ENCODE data around the gene SYT2. TPM values are rescaled to one million over a fixed set of nuclear protein-coding genes. Genes with fewer than 3 reads are reported as not detected.

SYT2 gene
- total and polyA plus RNA-seq, 10 donors: under 0.01 to 0.14 (median 0.03) TPM; not detected in 3

- intact Hi-C loops (cut with DNase I; ENCODE audit: low total_unique reads): no loop called here
- Histone ChIP-seq H3K36me3 (peaks cover 0 to 93% (median 24%) of the 10 kb centered on the region in 6 donors), H3K4me3 (no peak overlapping the region), H3K27ac (no peak overlapping the region), H3K27me3 (replicated peaks in 1 of 7) (no peaks in the 10 kb centered on the region), H3K9me3 (no peaks in the 10 kb centered on the region), H3K4me1 (peaks cover 0 to 30% (median 6%) of the 10 kb centered on the region in 6 donors)
- no peak for DNase-seq
- no peak for TF ChIP-seq POLR2AphosphoS5 (IDR thresholded peaks at IDR 0.05)
- TF ChIP-seq, protein P1, sequence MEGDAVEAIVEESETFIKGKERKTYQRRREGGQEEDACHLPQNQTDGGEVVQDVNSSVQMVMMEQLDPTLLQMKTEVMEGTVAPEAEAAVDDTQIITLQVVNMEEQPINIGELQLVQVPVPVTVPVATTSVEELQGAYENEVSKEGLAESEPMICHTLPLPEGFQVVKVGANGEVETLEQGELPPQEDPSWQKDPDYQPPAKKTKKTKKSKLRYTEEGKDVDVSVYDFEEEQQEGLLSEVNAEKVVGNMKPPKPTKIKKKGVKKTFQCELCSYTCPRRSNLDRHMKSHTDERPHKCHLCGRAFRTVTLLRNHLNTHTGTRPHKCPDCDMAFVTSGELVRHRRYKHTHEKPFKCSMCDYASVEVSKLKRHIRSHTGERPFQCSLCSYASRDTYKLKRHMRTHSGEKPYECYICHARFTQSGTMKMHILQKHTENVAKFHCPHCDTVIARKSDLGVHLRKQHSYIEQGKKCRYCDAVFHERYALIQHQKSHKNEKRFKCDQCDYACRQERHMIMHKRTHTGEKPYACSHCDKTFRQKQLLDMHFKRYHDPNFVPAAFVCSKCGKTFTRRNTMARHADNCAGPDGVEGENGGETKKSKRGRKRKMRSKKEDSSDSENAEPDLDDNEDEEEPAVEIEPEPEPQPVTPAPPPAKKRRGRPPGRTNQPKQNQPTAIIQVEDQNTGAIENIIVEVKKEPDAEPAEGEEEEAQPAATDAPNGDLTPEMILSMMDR (IDR thresholded peaks at IDR 0.05 in 8 of 11, conservative IDR thresholded peaks at IDR 0.05 in 3 of 11): peak; percentile 38 to 83 (median 69)
- no peak for TF ChIP-seq POLR2A (IDR thresholded peaks at IDR 0.05)
- 63 to 67% (median 64%) methylated on average over 3 of the region's 3 CpGs for WGBS, 5 donors
These were observed 138.4 kb downstream of the SYT2 start for GRCh38 chr1:202571719-202572339.

DNA sequence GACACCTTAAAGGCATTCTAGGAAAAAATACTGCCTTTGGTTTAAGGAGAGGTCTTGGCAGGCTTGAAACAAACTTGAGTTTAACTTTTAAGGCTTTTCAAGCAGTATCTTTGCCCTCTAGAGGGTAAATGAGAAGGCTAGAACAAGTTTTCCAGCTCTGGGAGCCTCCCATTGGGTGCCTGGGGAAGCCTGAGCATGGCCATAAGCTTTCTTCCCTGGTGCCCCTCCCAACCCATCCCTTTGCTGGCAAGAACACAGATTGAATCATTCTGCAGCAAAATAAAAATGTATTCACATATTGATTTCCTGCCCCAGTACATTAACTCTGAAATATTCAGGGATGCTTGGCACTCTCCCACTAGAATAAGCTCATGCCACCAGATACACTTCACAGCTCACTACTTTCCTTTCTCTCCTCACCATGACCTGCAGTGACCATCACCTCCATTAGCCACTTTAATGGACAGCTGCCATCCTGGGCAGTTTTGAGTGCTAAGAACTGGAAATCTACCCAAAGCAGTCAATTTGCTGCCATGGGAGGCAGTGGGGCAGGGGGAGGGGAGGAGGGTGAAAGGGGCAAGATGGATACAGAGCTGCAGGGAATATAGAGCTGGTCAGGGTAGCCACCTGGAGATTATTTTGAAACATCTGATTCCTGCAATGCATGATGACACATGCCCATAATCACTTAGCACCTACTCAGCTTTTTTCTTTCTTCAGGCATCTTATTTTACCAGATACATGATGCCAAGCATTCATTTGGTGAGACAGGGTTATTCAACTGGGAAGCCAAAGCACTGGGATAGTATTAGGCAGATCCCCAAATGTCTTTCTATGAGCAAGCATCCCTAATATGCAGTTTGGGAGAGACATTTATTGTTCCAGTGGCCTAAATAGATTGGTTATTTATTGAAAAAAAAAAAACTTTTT, 140.6 kb downstream of the SYT2 start:
- Histone ChIP-seq H3K9me3 (no peaks in the 10 kb centered on the region), H3K4me1 (peaks cover 5 to 42% (median 27%) of the 10 kb centered on the region in 6 donors), H3K4me3 (no peak overlapping the region), H3K27ac (peak overlapping the region in 1 of 8 donors; percentile 49), H3K27me3 (replicated peaks in 1 of 7) (no peaks in the 10 kb centered on the region), H3K36me3 (peaks cover 0 to 97% (median 25%) of the 10 kb centered on the region in 6 donors)
- no peak for TF ChIP-seq POLR2AphosphoS5 (IDR thresholded peaks at IDR 0.05)
- no peak for TF ChIP-seq POLR2A (IDR thresholded peaks at IDR 0.05)
- TF ChIP-seq, protein P1 (IDR thresholded peaks at IDR 0.05 in 8 of 11, conservative IDR thresholded peaks at IDR 0.05 in 3 of 11): no peak
- intact Hi-C loops (cut with DNase I; ENCODE audit: low total_unique reads): loop anchor here (10.0 kb wide), 1 partner anchor 65 kb away; no protein-coding TSS in a partner anchor
- DNase-seq: no peak

GRCh38 chr1:202568826-202569225, 141.4 kb downstream of the SYT2 start:
- H3K9me3 ChIP-seq: no peaks in the 10 kb centered on the region
- H3K36me3 ChIP-seq: peaks cover 0 to 97% (median 29%) of the 10 kb centered on the region in 6 donors
- TF ChIP-seq POLR2AphosphoS5 (IDR thresholded peaks at IDR 0.05): no peak
- TF ChIP-seq, protein P1 (IDR thresholded peaks at IDR 0.05 in 8 of 11, conservative IDR thresholded peaks at IDR 0.05 in 3 of 11): no peak
- peak overlapping the region in 2 of 8 donors; percentile 37 to 49 for H3K27ac ChIP-seq
- peaks cover 5 to 50% (median 29%) of the 10 kb centered on the region in 6 donors for H3K4me1 ChIP-seq
- 87 to 95% (median 92%) methylated on average over 4 of the region's 4 CpGs for WGBS, 5 donors
- intact Hi-C loops (cut with DNase I; ENCODE audit: low total_unique reads): loop anchor here (10.0 kb wide), 1 partner anchor 64 kb away; no protein-coding TSS in a partner anchor
- no peaks in the 10 kb centered on the region for H3K27me3 ChIP-seq (replicated peaks in 1 of 7)
- H3K4me3 ChIP-seq: no peak overlapping the region
- no peak for DNase-seq

All from spleen (tissue), 11 donors.